ENCODE results near the gene CPB2.
A peak's percentile ranks its signal among the peaks of the same experiment; 100 is the strongest.

Gene CPB2

DNA sequence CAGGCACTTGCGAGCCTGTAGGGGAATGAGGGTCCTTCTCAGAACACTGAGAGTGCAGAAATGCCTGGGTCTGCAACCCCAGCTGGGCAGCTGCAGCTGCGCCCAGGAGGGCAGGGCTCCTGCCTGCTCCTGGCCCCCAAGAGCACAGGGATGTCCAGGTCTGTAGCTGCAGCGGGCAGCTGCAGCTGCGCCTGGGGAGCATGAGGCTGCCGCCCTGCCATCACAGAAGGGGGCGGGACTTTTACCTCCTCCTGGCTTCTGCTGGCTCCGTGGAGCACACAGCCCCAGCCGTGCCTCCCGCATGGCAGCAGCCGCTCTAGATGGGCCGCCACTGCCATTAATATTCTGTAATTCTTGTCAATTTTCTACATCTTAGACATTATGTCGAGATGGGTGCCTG is 17.8 kb downstream of the CPB2 start:
- H2BK5ac ChIP-seq (ENCODE audit: low read length): no peak overlapping the region
- no peak overlapping the region for H3K4me2 ChIP-seq (ENCODE audit: insufficient read depth, low read length, poor library complexity, severe bottlenecking)
- no peak overlapping the region for H2BK12ac ChIP-seq (ENCODE audit: low read length)
- no peak for DNase-seq (ENCODE audit: low spot score)
- no peak overlapping the region for H2AFZ ChIP-seq (ENCODE audit: low read length)
- no CpG with 5 or more reads among the region's 12 CpGs for WGBS, 2 donors (ENCODE audit: extremely low coverage in 2 of 2, insufficient read length in 2 of 2, insufficient replicate concordance in 1 of 2)
- no peaks in the 10 kb centered on the region for H3K36me3 ChIP-seq (replicated peaks in 1 of 2; ENCODE audit: control insufficient read depth in 2 of 2, insufficient read depth in 2 of 2, low read length in 2 of 2)
- no peaks in the 10 kb centered on the region for H3K79me1 ChIP-seq (ENCODE audit: low read depth, low read length)
- H3K23ac ChIP-seq (ENCODE audit: low read depth, low read length, poor library complexity): no peak overlapping the region
- no peak overlapping the region for H2BK15ac ChIP-seq (ENCODE audit: low read length)
- H3K27ac ChIP-seq (replicated peaks; ENCODE audit: low read length): no peak overlapping the region
- no peak overlapping the region for H3K14ac ChIP-seq (ENCODE audit: low read length)
- H2AK5ac ChIP-seq (ENCODE audit: low read depth, low read length): no peak overlapping the region
- H4K8ac ChIP-seq (ENCODE audit: low read depth, low read length): no peak overlapping the region
- H3K4ac ChIP-seq (ENCODE audit: low read length): no peak overlapping the region
- H3K4me3 ChIP-seq (ENCODE audit: low read length in 2 of 2): no peak overlapping the region
- H3K9ac ChIP-seq (ENCODE audit: low read depth, low read length, poor library complexity): no peak overlapping the region
- peaks cover 1 to 4% of the 10 kb centered on the region in 2 donors for H3K9me3 ChIP-seq (replicated peaks in 1 of 2; ENCODE audit: control insufficient read depth in 2 of 2, insufficient read depth in 1 of 2, low read depth in 1 of 2, low read length in 2 of 2)
- H4K91ac ChIP-seq (ENCODE audit: low read depth, low read length, poor library complexity): no peak overlapping the region
- no peaks in the 10 kb centered on the region for H3K27me3 ChIP-seq (ENCODE audit: control insufficient read depth in 3 of 3, insufficient read depth in 3 of 3, low read depth in 1 of 3, low read length in 3 of 3)
- H2BK120ac ChIP-seq (ENCODE audit: low read depth, low read length): no peak overlapping the region
- no peak overlapping the region for H3K18ac ChIP-seq (ENCODE audit: low read length)
- no peaks in the 10 kb centered on the region for H3K4me1 ChIP-seq (ENCODE audit: control insufficient read depth in 2 of 2, insufficient read depth in 1 of 2, low read depth in 1 of 2, low read length in 2 of 2)

DNA sequence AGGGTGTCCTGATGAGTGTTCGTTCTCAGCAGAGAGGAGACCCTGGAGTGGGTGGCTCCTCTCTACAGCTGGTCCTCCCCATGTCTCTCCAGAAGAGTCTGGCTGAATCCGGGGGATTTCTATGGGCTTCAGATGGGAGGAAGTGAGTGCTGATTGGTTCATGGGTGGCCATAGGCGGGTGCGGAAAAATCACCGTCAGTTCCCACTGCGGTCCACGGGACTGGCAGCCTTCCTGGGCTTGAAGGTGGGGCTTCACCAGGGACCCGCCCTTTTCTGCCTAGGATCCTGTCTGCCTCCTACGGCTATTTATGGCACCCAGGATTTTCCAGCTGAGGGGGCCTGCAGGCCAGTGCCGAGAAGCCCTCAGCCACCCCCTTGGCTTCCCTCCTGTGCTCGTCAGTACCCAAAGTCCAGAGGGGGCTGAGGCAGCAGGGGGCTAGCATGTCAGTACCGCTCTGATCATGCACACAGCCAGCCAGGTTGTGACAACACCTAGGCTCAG is 18.4 kb downstream of the CPB2 start:
- H3K4ac ChIP-seq (ENCODE audit: low read length): no peak overlapping the region
- H3K27me3 ChIP-seq (ENCODE audit: control insufficient read depth in 3 of 3, insufficient read depth in 3 of 3, low read depth in 1 of 3, low read length in 3 of 3): no peaks in the 10 kb centered on the region
- H4K8ac ChIP-seq (ENCODE audit: low read depth, low read length): no peak overlapping the region
- H2AK5ac ChIP-seq (ENCODE audit: low read depth, low read length): no peak overlapping the region
- H4K91ac ChIP-seq (ENCODE audit: low read depth, low read length, poor library complexity): no peak overlapping the region
- no peak overlapping the region for H2AFZ ChIP-seq (ENCODE audit: low read length)
- H3K4me1 ChIP-seq (ENCODE audit: control insufficient read depth in 2 of 2, insufficient read depth in 1 of 2, low read depth in 1 of 2, low read length in 2 of 2): no peaks in the 10 kb centered on the region
- no peak overlapping the region for H3K23ac ChIP-seq (ENCODE audit: low read depth, low read length, poor library complexity)
- no peak overlapping the region for H2BK12ac ChIP-seq (ENCODE audit: low read length)
- no peak overlapping the region for H2BK120ac ChIP-seq (ENCODE audit: low read depth, low read length)
- H3K18ac ChIP-seq (ENCODE audit: low read length): no peak overlapping the region
- H3K79me1 ChIP-seq (ENCODE audit: low read depth, low read length): no peaks in the 10 kb centered on the region
- no peak overlapping the region for H3K9ac ChIP-seq (ENCODE audit: low read depth, low read length, poor library complexity)
- H3K4me3 ChIP-seq (ENCODE audit: low read length in 2 of 2): no peak overlapping the region
- no CpG with 5 or more reads among the region's 12 CpGs for WGBS, 2 donors (ENCODE audit: extremely low coverage in 2 of 2, insufficient read length in 2 of 2, insufficient replicate concordance in 1 of 2)
- no peak overlapping the region for H3K14ac ChIP-seq (ENCODE audit: low read length)
- no peak for DNase-seq (ENCODE audit: low spot score)
- no peak overlapping the region for H2BK15ac ChIP-seq (ENCODE audit: low read length)
- no peak overlapping the region for H2BK5ac ChIP-seq (ENCODE audit: low read length)
- no peak overlapping the region for H3K27ac ChIP-seq (replicated peaks; ENCODE audit: low read length)
- H3K9me3 ChIP-seq (replicated peaks in 1 of 2; ENCODE audit: control insufficient read depth in 2 of 2, insufficient read depth in 1 of 2, low read depth in 1 of 2, low read length in 2 of 2): peaks cover 1 to 4% of the 10 kb centered on the region in 2 donors
- H3K4me2 ChIP-seq (ENCODE audit: insufficient read depth, low read length, poor library complexity, severe bottlenecking): no peak overlapping the region
- H3K36me3 ChIP-seq (replicated peaks in 1 of 2; ENCODE audit: control insufficient read depth in 2 of 2, insufficient read depth in 2 of 2, low read length in 2 of 2): no peaks in the 10 kb centered on the region

DNA sequence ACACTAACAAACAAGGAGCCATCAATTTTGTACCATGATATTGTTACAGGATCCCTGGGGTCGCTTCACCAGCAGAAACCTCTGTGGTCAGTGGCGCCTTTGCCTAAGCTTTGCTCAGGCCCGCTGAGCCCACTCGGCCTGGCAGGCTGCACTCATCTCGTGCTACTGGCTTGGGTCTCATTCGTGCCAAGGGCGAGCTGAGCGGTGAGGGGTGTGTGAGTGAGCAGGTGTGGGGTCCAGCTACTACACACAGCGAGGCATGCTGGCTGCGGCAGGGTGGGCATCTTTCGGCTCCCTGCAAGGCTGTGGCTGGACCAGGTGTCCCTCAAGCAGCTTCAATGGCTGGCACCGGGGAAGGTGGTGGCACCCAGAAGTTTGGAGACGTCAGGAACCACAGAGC is 19.1 kb downstream of the CPB2 start:
- Histone ChIP-seq H3K4me2 (ENCODE audit: insufficient read depth, low read length, poor library complexity, severe bottlenecking) (no peak overlapping the region), H3K4ac (ENCODE audit: low read length) (no peak overlapping the region), H3K4me3 (ENCODE audit: low read length in 2 of 2) (no peak overlapping the region), H2AFZ (ENCODE audit: low read length) (no peak overlapping the region), H3K9ac (ENCODE audit: low read depth, low read length, poor library complexity) (no peak overlapping the region), H2BK5ac (ENCODE audit: low read length) (peak overlapping the region; percentile 82), H4K91ac (ENCODE audit: low read depth, low read length, poor library complexity) (no peak overlapping the region), H3K4me1 (ENCODE audit: control insufficient read depth in 2 of 2, insufficient read depth in 1 of 2, low read depth in 1 of 2, low read length in 2 of 2) (no peaks in the 10 kb centered on the region), H3K36me3 (replicated peaks in 1 of 2; ENCODE audit: control insufficient read depth in 2 of 2, insufficient read depth in 2 of 2, low read length in 2 of 2) (no peaks in the 10 kb centered on the region), H3K79me1 (ENCODE audit: low read depth, low read length) (no peaks in the 10 kb centered on the region), H2BK12ac (ENCODE audit: low read length) (no peak overlapping the region), H3K14ac (ENCODE audit: low read length) (no peak overlapping the region), H3K23ac (ENCODE audit: low read depth, low read length, poor library complexity) (peak overlapping the region; percentile 73), H3K9me3 (replicated peaks in 1 of 2; ENCODE audit: control insufficient read depth in 2 of 2, insufficient read depth in 1 of 2, low read depth in 1 of 2, low read length in 2 of 2) (peaks cover 1 to 4% of the 10 kb centered on the region in 2 donors), H3K18ac (ENCODE audit: low read length) (no peak overlapping the region), H2BK15ac (ENCODE audit: low read length) (no peak overlapping the region), H2BK120ac (ENCODE audit: low read depth, low read length) (no peak overlapping the region), H3K27me3 (ENCODE audit: control insufficient read depth in 3 of 3, insufficient read depth in 3 of 3, low read depth in 1 of 3, low read length in 3 of 3) (no peaks in the 10 kb centered on the region), H3K27ac (replicated peaks; ENCODE audit: low read length) (no peak overlapping the region), H2AK5ac (ENCODE audit: low read depth, low read length) (no peak overlapping the region), H4K8ac (ENCODE audit: low read depth, low read length) (no peak overlapping the region)
- DNase-seq (ENCODE audit: low spot score): no peak
- no CpG with 5 or more reads among the region's 13 CpGs for WGBS, 2 donors (ENCODE audit: extremely low coverage in 2 of 2, insufficient read length in 2 of 2, insufficient replicate concordance in 1 of 2)

DNA sequence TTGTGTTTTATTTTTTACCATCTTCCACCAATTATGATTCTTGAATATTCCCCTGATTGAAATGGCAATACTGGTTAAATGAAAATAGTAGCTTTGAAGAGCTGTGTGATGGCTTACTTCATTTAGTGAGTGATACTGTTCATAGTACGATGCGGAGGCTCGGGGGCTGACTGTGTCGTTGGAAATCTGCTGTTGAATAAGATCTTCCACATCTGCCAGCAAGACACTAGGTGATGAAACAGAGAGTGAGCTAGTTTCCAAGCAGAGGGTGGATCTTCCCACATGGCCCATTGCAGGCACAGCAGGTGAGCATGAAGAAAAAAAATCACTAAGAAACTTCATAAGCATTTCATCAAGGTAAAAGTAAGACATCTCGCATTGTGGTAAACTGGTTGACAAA is 22.5 kb downstream of the CPB2 start:
- Histone ChIP-seq H2AFZ (ENCODE audit: low read length) (no peak overlapping the region), H4K8ac (ENCODE audit: low read depth, low read length) (no peak overlapping the region), H3K23ac (ENCODE audit: low read depth, low read length, poor library complexity) (no peak overlapping the region), H3K36me3 (replicated peaks in 1 of 2; ENCODE audit: control insufficient read depth in 2 of 2, insufficient read depth in 2 of 2, low read length in 2 of 2) (no peaks in the 10 kb centered on the region), H2BK120ac (ENCODE audit: low read depth, low read length) (no peak overlapping the region), H2BK5ac (ENCODE audit: low read length) (no peak overlapping the region), H3K9ac (ENCODE audit: low read depth, low read length, poor library complexity) (no peak overlapping the region), H4K91ac (ENCODE audit: low read depth, low read length, poor library complexity) (no peak overlapping the region), H3K9me3 (replicated peaks in 1 of 2; ENCODE audit: control insufficient read depth in 2 of 2, insufficient read depth in 1 of 2, low read depth in 1 of 2, low read length in 2 of 2) (no peaks in the 10 kb centered on the region), H3K4me2 (ENCODE audit: insufficient read depth, low read length, poor library complexity, severe bottlenecking) (no peak overlapping the region), H3K4me1 (ENCODE audit: control insufficient read depth in 2 of 2, insufficient read depth in 1 of 2, low read depth in 1 of 2, low read length in 2 of 2) (no peaks in the 10 kb centered on the region), H2BK15ac (ENCODE audit: low read length) (no peak overlapping the region), H3K4me3 (ENCODE audit: low read length in 2 of 2) (no peak overlapping the region), H3K18ac (ENCODE audit: low read length) (no peak overlapping the region), H3K27ac (replicated peaks; ENCODE audit: low read length) (no peak overlapping the region), H2BK12ac (ENCODE audit: low read length) (no peak overlapping the region), H3K4ac (ENCODE audit: low read length) (no peak overlapping the region), H3K27me3 (ENCODE audit: control insufficient read depth in 3 of 3, insufficient read depth in 3 of 3, low read depth in 1 of 3, low read length in 3 of 3) (no peaks in the 10 kb centered on the region), H2AK5ac (ENCODE audit: low read depth, low read length) (no peak overlapping the region), H3K14ac (ENCODE audit: low read length) (no peak overlapping the region), H3K79me1 (ENCODE audit: low read depth, low read length) (no peaks in the 10 kb centered on the region)
- no CpG with 5 or more reads among the region's 5 CpGs for WGBS, 2 donors (ENCODE audit: extremely low coverage in 2 of 2, insufficient read length in 2 of 2, insufficient replicate concordance in 1 of 2)
- DNase-seq (ENCODE audit: low spot score): no peak

All from neuronal stem cell (in vitro differentiated cells).